ENCODE results near the gene GOLGA7B.

GOLGA7B gene

GRCh38 chr10:97869091-97870042, 19.7 kb downstream of the GOLGA7B start:
- H3K4me3 Mint-ChIP-seq, result no peak overlapping the region
- peak overlapping the region; percentile 26 for H3K27ac Mint-ChIP-seq
- H3K4me1 Mint-ChIP-seq (ENCODE audit: low read depth), result peaks cover 15% of the 10 kb centered on the region
- H3K36me3 Mint-ChIP-seq (ENCODE audit: low read depth), result no peaks in the 10 kb centered on the region
- no peaks in the 10 kb centered on the region for H3K27me3 Mint-ChIP-seq
- no peaks in the 10 kb centered on the region for H3K9me3 Mint-ChIP-seq

GRCh38 chr10:97870990-97871389, 21.3 kb downstream of the GOLGA7B start:
- Mint-ChIP-seq H3K36me3 (ENCODE audit: low read depth) (no peaks in the 10 kb centered on the region), H3K4me1 (ENCODE audit: low read depth) (peaks cover 15% of the 10 kb centered on the region), H3K9me3 (no peaks in the 10 kb centered on the region), H3K27me3 (no peaks in the 10 kb centered on the region), H3K27ac (no peak overlapping the region), H3K4me3 (no peak overlapping the region)

- H3K27ac Mint-ChIP-seq, result no peak overlapping the region
- peaks cover 15% of the 10 kb centered on the region for H3K4me1 Mint-ChIP-seq (ENCODE audit: low read depth)
- H3K36me3 Mint-ChIP-seq (ENCODE audit: low read depth), result no peaks in the 10 kb centered on the region
- H3K27me3 Mint-ChIP-seq, result no peaks in the 10 kb centered on the region
- H3K9me3 Mint-ChIP-seq, result no peaks in the 10 kb centered on the region
- no peak overlapping the region for H3K4me3 Mint-ChIP-seq
Measured at GRCh38 chr10:97873569-97873968, 23.9 kb downstream of the GOLGA7B start.

- Mint-ChIP-seq H3K4me3 (no peak overlapping the region), H3K27me3 (no peaks in the 10 kb centered on the region), H3K4me1 (ENCODE audit: low read depth) (peaks cover 8% of the 10 kb centered on the region), H3K9me3 (no peaks in the 10 kb centered on the region), H3K36me3 (ENCODE audit: low read depth) (no peaks in the 10 kb centered on the region), H3K27ac (no peak overlapping the region)
Measured at GRCh38 chr10:97874332-97874731, 24.7 kb downstream of the GOLGA7B start.

GRCh38 chr10:97875391-97875790, 25.7 kb downstream of the GOLGA7B start:
- H3K27ac Mint-ChIP-seq, result no peak overlapping the region

GRCh38 chr10:97876402-97876801, 26.8 kb downstream of the GOLGA7B start:
- Mint-ChIP-seq H3K27ac (no peak overlapping the region), H3K4me3 (no peak overlapping the region), H3K9me3 (no peaks in the 10 kb centered on the region), H3K27me3 (no peaks in the 10 kb centered on the region), H3K36me3 (ENCODE audit: low read depth) (no peaks in the 10 kb centered on the region), H3K4me1 (ENCODE audit: low read depth) (no peaks in the 10 kb centered on the region)

More at GRCh38 chr10:97875391-97875790, 25.7 kb downstream of the GOLGA7B start:
- Mint-ChIP-seq H3K9me3 (no peaks in the 10 kb centered on the region), H3K36me3 (ENCODE audit: low read depth) (no peaks in the 10 kb centered on the region), H3K27me3 (no peaks in the 10 kb centered on the region), H3K4me1 (ENCODE audit: low read depth) (no peaks in the 10 kb centered on the region), H3K4me3 (no peak overlapping the region)

- H3K27ac Mint-ChIP-seq, result no peak overlapping the region
- no peaks in the 10 kb centered on the region for H3K36me3 Mint-ChIP-seq (ENCODE audit: low read depth)
- H3K4me3 Mint-ChIP-seq, result no peak overlapping the region
- H3K9me3 Mint-ChIP-seq, result no peaks in the 10 kb centered on the region
- H3K4me1 Mint-ChIP-seq (ENCODE audit: low read depth), result peaks cover 14% of the 10 kb centered on the region
- H3K27me3 Mint-ChIP-seq, result peaks cover 3% of the 10 kb centered on the region
Measured at GRCh38 chr10:97879241-97879640, 29.6 kb downstream of the GOLGA7B start.

- no peaks in the 10 kb centered on the region for H3K9me3 Mint-ChIP-seq
- no peaks in the 10 kb centered on the region for H3K36me3 Mint-ChIP-seq (ENCODE audit: low read depth)
- peaks cover 14% of the 10 kb centered on the region for H3K4me1 Mint-ChIP-seq (ENCODE audit: low read depth)
- peaks cover 3% of the 10 kb centered on the region for H3K27me3 Mint-ChIP-seq
- no peak overlapping the region for H3K27ac Mint-ChIP-seq
- no peak overlapping the region for H3K4me3 Mint-ChIP-seq
Measured at GRCh38 chr10:97880109-97880508, 30.5 kb downstream of the GOLGA7B start.

- no peaks in the 10 kb centered on the region for H3K9me3 Mint-ChIP-seq
- no peak overlapping the region for H3K27ac Mint-ChIP-seq
- no peak overlapping the region for H3K4me3 Mint-ChIP-seq
Measured at GRCh38 chr10:97882142-97883091, 32.8 kb downstream of the GOLGA7B start.

GRCh38 chr10:97883092-97883485, 33.4 kb downstream of the GOLGA7B start:
- H3K27me3 Mint-ChIP-seq, result peaks cover 3% of the 10 kb centered on the region
- H3K4me1 Mint-ChIP-seq (ENCODE audit: low read depth), result peaks cover 16% of the 10 kb centered on the region
- H3K9me3 Mint-ChIP-seq, result no peaks in the 10 kb centered on the region
- H3K4me3 Mint-ChIP-seq, result no peak overlapping the region
- H3K27ac Mint-ChIP-seq, result no peak overlapping the region
- H3K36me3 Mint-ChIP-seq (ENCODE audit: low read depth), result no peaks in the 10 kb centered on the region

More at GRCh38 chr10:97882142-97883091, 32.8 kb downstream of the GOLGA7B start:
- peaks cover 14% of the 10 kb centered on the region for H3K4me1 Mint-ChIP-seq (ENCODE audit: low read depth)
- no peaks in the 10 kb centered on the region for H3K36me3 Mint-ChIP-seq (ENCODE audit: low read depth)
- peaks cover 3% of the 10 kb centered on the region for H3K27me3 Mint-ChIP-seq

- Mint-ChIP-seq H3K27ac (no peak overlapping the region), H3K36me3 (ENCODE audit: low read depth) (no peaks in the 10 kb centered on the region), H3K9me3 (no peaks in the 10 kb centered on the region), H3K4me1 (ENCODE audit: low read depth) (peaks cover 24% of the 10 kb centered on the region), H3K4me3 (no peak overlapping the region), H3K27me3 (peaks cover 3% of the 10 kb centered on the region)
Measured at GRCh38 chr10:97886286-97886685, 36.6 kb downstream of the GOLGA7B start.

GRCh38 chr10:97887399-97887798, 37.8 kb downstream of the GOLGA7B start:
- Mint-ChIP-seq H3K9me3 (no peaks in the 10 kb centered on the region), H3K4me1 (ENCODE audit: low read depth) (peaks cover 18% of the 10 kb centered on the region), H3K27me3 (peaks cover under 1% of the 10 kb centered on the region), H3K36me3 (ENCODE audit: low read depth) (no peaks in the 10 kb centered on the region), H3K27ac (no peak overlapping the region), H3K4me3 (no peak overlapping the region)

- Mint-ChIP-seq H3K27ac (no peak overlapping the region), H3K4me1 (ENCODE audit: low read depth) (peaks cover 10% of the 10 kb centered on the region), H3K36me3 (ENCODE audit: low read depth) (no peaks in the 10 kb centered on the region), H3K9me3 (no peaks in the 10 kb centered on the region), H3K4me3 (no peak overlapping the region), H3K27me3 (no peaks in the 10 kb centered on the region)
Measured at GRCh38 chr10:97888134-97888533, 38.5 kb downstream of the GOLGA7B start.

- H3K4me3 Mint-ChIP-seq, result no peak overlapping the region
- H3K4me1 Mint-ChIP-seq (ENCODE audit: low read depth), result peaks cover 10% of the 10 kb centered on the region
- H3K27me3 Mint-ChIP-seq, result no peaks in the 10 kb centered on the region
- no peaks in the 10 kb centered on the region for H3K9me3 Mint-ChIP-seq
- H3K36me3 Mint-ChIP-seq (ENCODE audit: low read depth), result no peaks in the 10 kb centered on the region
- H3K27ac Mint-ChIP-seq, result no peak overlapping the region
Measured at GRCh38 chr10:97888641-97889262, 39.1 kb downstream of the GOLGA7B start.

Data from stimulated activated naive CD8-positive, alpha-beta T cell treated with anti-CD3 and anti-CD28 coated beads, Interleukin-15, Interleukin-2, amounts not matched to agents 100 ng/mL and 50 ng/mL, for 24 hours (primary cell).